Measurements from ENCODE around the gene SPSB3.

SPSB3 gene

DNA sequence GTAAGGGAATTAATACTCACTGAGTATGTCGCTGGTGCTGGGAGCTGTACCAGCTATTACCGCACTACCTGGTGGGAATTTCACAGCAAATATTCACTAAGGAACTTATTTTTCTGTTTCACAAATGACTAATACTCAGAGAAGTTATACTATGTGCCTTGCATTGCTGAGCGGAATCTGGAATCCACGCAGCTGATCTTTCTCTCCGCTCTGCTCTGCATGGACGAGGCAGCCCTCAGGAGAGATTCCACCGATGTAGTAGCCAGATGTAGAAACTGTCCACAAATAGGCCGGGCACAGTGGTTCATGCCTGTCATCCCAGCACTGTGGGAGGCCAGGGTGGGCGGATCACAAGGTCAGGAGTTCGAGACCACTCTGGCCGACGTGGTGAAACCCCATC lies 28.2 kb downstream of the SPSB3 start:
- no peak for TF ChIP-seq CTCF (IDR thresholded peaks at IDR 0.05; ENCODE audit: insufficient read depth, low read depth, low read length, missing control alignments)
- no peak overlapping the region for H3K4me3 ChIP-seq (ENCODE audit: low read depth, low read length)

GRCh38 chr16:1752853-1753252 lies 29.5 kb downstream of the SPSB3 start:
- no peak for TF ChIP-seq CTCF (IDR thresholded peaks at IDR 0.05; ENCODE audit: insufficient read depth, low read depth, low read length, missing control alignments)
- no peak for DNase-seq (ENCODE audit: low read depth)

More for the DNA sequence above, 28.2 kb downstream of the SPSB3 start:
- no peak for DNase-seq (ENCODE audit: low read depth)

GRCh38 chr16:1751946-1752345 lies 30.4 kb downstream of the SPSB3 start:
- H3K4me3 ChIP-seq (ENCODE audit: low read depth, low read length): no peak overlapping the region
- no peak for DNase-seq (ENCODE audit: low read depth)
- TF ChIP-seq CTCF (IDR thresholded peaks at IDR 0.05; ENCODE audit: insufficient read depth, low read depth, low read length, missing control alignments): no peak

More at GRCh38 chr16:1752853-1753252, 29.5 kb downstream of the SPSB3 start:
- no peak overlapping the region for H3K4me3 ChIP-seq (ENCODE audit: low read depth, low read length)

- no peak overlapping the region for H3K4me3 ChIP-seq (ENCODE audit: low read depth, low read length)
- no peak for TF ChIP-seq CTCF (IDR thresholded peaks at IDR 0.05; ENCODE audit: insufficient read depth, low read depth, low read length, missing control alignments)
- DNase-seq (ENCODE audit: low read depth): no peak
These were observed 32.9 kb downstream of the SPSB3 start for GRCh38 chr16:1749152-1750117.

DNA sequence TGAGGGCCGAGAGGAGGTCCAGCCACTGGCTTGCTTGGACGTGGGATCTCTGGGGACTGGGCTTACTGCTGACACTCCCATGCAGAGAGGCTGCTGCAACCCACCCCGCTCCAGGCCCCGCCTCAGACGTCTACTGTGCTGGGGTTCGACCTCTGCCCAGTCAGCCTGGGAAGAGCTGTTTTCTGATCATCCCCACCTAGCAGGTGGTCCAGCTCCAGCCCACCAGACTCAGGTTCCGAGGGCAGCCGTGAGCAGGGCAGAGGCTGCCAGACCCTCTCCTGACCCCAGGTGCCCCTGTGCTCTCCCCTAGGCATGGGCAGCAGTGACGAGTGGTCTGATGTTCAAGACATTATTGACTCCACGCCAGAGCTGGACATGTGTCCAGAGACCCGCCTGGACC lies 34.4 kb downstream of the SPSB3 start:
- no peak for DNase-seq (ENCODE audit: low read depth)
- TF ChIP-seq CTCF (IDR thresholded peaks at IDR 0.05; ENCODE audit: insufficient read depth, low read depth, low read length, missing control alignments): no peak
- H3K4me3 ChIP-seq (ENCODE audit: low read depth, low read length): no peak overlapping the region

DNA sequence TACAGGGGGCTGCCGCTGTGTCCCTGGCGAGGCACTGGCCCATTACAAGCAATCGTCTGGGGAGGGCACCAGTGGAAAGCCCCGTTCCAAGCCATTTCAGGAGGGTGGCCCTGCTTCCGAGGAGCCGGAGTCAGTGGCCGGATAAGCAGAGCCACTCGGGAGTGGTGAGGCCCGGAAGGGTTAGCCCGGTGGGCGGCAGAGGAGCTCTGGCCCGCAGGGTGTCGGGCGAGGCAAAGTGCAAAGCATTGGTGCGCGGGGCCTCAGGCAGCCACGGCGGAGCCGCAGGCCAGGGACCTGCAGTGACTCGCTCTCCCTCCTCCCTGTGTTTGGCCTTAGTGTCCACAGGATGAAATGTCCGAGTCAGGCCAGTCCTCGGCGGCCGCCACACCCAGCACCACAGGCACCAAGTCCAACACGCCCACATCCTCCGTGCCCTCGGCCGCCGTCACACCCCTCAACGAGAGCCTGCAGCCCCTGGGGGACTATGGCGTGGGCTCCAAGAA lies 35.6 kb downstream of the SPSB3 start:
- no peak for TF ChIP-seq CTCF (IDR thresholded peaks at IDR 0.05; ENCODE audit: insufficient read depth, low read depth, low read length, missing control alignments)
- no peak overlapping the region for H3K4me3 ChIP-seq (ENCODE audit: low read depth, low read length)
- no peak for DNase-seq (ENCODE audit: low read depth)

Measured in GM12865 (cell line).